ENCODE results near the gene TMEM164. TPM values are rescaled to one million over a fixed set of nuclear protein-coding genes. Genes with fewer than 3 reads are reported as not detected.

Gene TMEM164
- total RNA-seq, 2 experiments from 2014 or later: 9.1 to 11.0 TPM

- DNase-seq: no peak
- Mint-ChIP-seq H3K4me1 (peaks cover 12% of the 10 kb centered on the region), H3K27me3 (no peaks in the 10 kb centered on the region), H3K4me3 (no peak overlapping the region), H3K27ac (no peak overlapping the region), H3K9me3 (no peaks in the 10 kb centered on the region), H3K36me3 (peaks cover 6% of the 10 kb centered on the region)
Observed at GRCh38 chrX:110219920-110220319, 217.0 kb downstream of the TMEM164 start.

DNA sequence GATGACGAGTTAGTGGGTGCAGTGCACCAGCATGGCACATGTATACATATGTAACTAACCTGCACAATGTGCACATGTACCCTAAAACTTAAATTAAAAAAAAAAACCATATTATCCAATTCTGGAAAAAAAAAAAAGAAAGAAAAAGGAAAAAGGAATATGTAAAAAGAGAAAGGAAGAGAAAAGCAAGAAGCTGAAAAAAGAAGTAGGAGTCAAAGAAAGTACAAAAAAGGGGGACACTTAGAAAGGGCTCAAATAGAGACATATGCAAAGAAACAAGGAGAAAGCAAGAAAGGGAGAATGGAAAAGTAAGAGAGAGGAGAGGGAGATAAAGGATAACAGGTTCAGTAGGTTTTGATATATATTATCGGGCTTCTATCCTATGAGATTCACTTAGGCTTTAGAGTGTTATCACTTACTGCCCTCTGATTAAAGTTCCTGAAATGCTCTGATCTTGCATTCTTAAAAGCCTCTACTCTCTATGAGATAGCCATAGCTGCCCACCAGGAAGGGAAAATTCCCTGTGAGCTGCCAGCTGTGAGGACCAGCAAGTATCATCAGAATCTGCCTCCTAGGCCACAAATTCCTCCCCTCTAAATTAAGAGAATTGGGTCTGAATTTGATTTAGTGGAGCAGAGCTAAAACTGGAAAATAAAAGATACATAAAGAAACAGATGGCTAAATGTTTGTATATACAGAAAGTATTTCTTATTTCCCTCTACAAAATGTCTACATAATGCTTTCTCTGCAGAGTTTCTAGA, 219.8 kb downstream of the TMEM164 start:
- no peaks in the 10 kb centered on the region for H3K27me3 Mint-ChIP-seq
- H3K4me3 Mint-ChIP-seq: no peak overlapping the region
- H3K27ac Mint-ChIP-seq: no peak overlapping the region
- no peak for DNase-seq
- peaks cover 4% of the 10 kb centered on the region for H3K36me3 Mint-ChIP-seq
- H3K9me3 Mint-ChIP-seq: no peaks in the 10 kb centered on the region
- peaks cover 15% of the 10 kb centered on the region for H3K4me1 Mint-ChIP-seq

DNA sequence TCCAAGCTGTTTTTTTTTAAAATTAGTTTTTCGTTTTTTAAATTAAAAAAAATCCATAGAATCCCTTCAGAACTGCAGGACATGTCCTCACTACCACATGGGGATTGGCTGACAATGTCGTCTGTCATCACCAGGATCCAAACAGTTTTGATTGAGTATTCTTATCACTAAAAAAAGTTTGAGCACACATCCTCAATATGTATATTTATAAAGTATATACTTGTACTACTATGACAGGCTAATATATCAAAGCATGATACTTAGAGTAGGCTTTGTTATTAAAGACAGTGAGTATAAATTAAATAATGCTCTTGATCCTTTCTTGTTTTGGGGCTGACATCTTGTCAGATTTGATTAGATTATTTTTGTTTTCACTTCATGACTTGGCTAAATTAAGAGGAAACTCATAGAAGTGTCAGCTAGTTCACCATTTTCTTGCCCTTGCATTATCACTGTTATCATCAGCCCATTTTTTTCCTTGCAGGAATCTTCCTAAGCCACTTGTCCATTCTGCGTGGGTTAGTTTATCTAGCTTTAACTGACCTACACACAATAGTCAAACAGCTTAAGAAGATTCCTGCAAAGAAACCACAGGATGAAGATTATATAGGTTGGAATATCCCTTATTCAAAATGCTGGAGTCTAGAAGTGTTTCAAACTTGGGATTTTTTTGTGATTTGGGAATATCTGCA, 222.2 kb downstream of the TMEM164 start:
- Mint-ChIP-seq H3K4me3 (no peak overlapping the region), H3K27ac (no peak overlapping the region), H3K4me1 (peaks cover 13% of the 10 kb centered on the region), H3K36me3 (peaks cover 7% of the 10 kb centered on the region), H3K27me3 (no peaks in the 10 kb centered on the region), H3K9me3 (no peaks in the 10 kb centered on the region)
- no peak for DNase-seq

GRCh38 chrX:110226931-110227330, 224.0 kb downstream of the TMEM164 start:
- DNase-seq: no peak
- peaks cover 5% of the 10 kb centered on the region for H3K9me3 Mint-ChIP-seq
- peaks cover 15% of the 10 kb centered on the region for H3K4me1 Mint-ChIP-seq
- H3K27me3 Mint-ChIP-seq: no peaks in the 10 kb centered on the region
- no peak overlapping the region for H3K27ac Mint-ChIP-seq
- no peak overlapping the region for H3K4me3 Mint-ChIP-seq
- peaks cover 21% of the 10 kb centered on the region for H3K36me3 Mint-ChIP-seq

All from activated naive CD8-positive, alpha-beta T cell treated with anti-CD3 and anti-CD28 coated beads for 36 hours (primary cell).